HL-60 (cell line): ENCODE results near the gene ARHGAP26.

ENCODE experiments used
- POLR2AphosphoS5 ChIP-seq: IDR thresholded peaks from 2 replicates; pipeline ENCODE4 v1.6.1; 2012; ENCODE audit warnings: low read depth
- TF ChIP-seq, protein P1 (sequence below): IDR thresholded peaks from one replicate; pipeline ENCODE4 v1.5.1; 2011; ENCODE audit warnings: low read length, control low read depth, inconsistent platforms; ENCODE audit not compliant: insufficient read depth
- TF ChIP-seq, protein P2 (sequence below): IDR thresholded peaks from 2 replicates; pipeline ENCODE4 v1.6.1; 2012; ENCODE audit warnings: low read depth; ENCODE audit not compliant: insufficient replicate concordance

DNA sequence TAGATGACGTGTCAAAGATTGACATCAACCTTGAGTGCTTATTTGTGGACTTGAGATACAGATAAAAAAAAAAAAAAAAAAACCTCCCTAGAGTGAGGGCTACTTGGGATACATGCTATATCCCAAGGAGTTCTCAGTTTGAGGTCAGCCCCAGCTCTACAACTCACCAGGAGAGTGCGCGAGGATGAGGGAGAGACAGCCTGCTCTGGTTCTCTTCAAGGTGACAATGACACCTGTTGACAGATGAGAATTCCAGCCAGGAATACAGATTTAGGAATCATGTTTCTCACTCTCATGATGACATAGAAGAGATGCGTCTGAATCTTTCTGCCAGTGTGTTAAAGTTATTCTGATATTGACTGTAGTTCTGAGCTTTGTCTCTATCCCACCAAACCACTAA lies 24.9 kb upstream of the ARHGAP26 start:
- TF ChIP-seq, protein P1, sequence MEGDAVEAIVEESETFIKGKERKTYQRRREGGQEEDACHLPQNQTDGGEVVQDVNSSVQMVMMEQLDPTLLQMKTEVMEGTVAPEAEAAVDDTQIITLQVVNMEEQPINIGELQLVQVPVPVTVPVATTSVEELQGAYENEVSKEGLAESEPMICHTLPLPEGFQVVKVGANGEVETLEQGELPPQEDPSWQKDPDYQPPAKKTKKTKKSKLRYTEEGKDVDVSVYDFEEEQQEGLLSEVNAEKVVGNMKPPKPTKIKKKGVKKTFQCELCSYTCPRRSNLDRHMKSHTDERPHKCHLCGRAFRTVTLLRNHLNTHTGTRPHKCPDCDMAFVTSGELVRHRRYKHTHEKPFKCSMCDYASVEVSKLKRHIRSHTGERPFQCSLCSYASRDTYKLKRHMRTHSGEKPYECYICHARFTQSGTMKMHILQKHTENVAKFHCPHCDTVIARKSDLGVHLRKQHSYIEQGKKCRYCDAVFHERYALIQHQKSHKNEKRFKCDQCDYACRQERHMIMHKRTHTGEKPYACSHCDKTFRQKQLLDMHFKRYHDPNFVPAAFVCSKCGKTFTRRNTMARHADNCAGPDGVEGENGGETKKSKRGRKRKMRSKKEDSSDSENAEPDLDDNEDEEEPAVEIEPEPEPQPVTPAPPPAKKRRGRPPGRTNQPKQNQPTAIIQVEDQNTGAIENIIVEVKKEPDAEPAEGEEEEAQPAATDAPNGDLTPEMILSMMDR = no peak
- no peak for TF ChIP-seq POLR2AphosphoS5
- TF ChIP-seq, protein P2, sequence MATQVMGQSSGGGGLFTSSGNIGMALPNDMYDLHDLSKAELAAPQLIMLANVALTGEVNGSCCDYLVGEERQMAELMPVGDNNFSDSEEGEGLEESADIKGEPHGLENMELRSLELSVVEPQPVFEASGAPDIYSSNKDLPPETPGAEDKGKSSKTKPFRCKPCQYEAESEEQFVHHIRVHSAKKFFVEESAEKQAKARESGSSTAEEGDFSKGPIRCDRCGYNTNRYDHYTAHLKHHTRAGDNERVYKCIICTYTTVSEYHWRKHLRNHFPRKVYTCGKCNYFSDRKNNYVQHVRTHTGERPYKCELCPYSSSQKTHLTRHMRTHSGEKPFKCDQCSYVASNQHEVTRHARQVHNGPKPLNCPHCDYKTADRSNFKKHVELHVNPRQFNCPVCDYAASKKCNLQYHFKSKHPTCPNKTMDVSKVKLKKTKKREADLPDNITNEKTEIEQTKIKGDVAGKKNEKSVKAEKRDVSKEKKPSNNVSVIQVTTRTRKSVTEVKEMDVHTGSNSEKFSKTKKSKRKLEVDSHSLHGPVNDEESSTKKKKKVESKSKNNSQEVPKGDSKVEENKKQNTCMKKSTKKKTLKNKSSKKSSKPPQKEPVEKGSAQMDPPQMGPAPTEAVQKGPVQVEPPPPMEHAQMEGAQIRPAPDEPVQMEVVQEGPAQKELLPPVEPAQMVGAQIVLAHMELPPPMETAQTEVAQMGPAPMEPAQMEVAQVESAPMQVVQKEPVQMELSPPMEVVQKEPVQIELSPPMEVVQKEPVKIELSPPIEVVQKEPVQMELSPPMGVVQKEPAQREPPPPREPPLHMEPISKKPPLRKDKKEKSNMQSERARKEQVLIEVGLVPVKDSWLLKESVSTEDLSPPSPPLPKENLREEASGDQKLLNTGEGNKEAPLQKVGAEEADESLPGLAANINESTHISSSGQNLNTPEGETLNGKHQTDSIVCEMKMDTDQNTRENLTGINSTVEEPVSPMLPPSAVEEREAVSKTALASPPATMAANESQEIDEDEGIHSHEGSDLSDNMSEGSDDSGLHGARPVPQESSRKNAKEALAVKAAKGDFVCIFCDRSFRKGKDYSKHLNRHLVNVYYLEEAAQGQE = no peak
